T1000 (cell line): Measurements from ENCODE around the gene S100A5.

Source experiments
- DNase-seq: peaks from one replicate; lab custom pipeline; 2025; ENCODE audit warnings: mixed read lengths; lab: John Stamatoyannopoulos, UW

S100A5 gene

GRCh38 chr1:153507926-153508583 is 32.7 kb downstream of the S100A5 start:
- DNase-seq = no peak

DNA sequence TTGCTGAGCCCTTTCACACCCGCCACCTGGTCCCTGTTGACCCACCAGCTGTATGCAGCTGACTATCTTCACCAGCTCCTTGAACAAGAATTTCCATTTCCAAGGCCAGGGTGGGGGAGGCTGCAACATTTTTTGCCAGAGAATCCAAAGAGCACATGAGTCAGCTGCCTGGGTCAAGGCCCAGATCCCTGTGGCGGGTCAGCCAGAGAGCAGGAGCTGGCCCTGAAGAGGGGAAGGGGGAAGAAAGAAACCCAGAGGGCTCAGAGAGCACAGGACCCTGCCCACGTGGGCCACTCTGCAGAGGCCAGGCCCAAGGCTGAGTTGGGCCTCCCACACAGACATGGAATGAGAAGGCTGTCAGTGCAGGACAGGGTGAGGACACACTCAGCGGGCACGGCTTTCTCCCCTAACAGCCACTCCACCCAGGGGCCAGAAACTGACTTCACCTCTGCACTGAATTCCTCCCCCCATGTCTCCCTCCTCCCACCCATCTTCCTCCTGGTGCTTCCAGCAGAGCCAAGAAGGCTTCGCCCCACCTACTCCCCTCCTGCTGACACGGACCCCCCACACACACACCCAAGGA is 33.8 kb downstream of the S100A5 start:
- peak; percentile 51 for DNase-seq

GRCh38 chr1:153506386-153506785 is 34.3 kb downstream of the S100A5 start:
- no peak for DNase-seq

- no peak for DNase-seq
Observed at GRCh38 chr1:153505576-153505975, 35.2 kb downstream of the S100A5 start.

- no peak for DNase-seq
Observed at GRCh38 chr1:153503766-153504165, 37.0 kb downstream of the S100A5 start.

DNA sequence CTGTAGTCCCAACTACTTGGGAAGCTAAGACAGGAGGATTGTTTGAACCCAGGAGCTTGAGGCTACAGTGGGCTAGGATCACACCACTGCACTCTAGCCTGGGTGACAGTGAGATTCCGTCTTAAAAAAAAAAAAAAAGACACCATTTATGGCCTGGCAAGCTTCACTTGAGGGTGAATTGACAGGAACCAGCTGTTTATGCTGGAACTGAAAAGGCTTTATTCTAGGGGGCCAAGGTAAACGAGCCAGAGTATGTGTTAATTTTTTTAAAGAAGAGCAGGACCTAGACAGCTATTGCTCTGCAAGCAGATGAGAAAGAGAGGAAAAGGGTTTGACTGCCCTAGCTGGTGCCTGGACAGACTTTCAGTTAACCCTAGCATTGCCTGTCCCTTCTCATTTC is 42.0 kb downstream of the S100A5 start:
- no peak for DNase-seq

DNA sequence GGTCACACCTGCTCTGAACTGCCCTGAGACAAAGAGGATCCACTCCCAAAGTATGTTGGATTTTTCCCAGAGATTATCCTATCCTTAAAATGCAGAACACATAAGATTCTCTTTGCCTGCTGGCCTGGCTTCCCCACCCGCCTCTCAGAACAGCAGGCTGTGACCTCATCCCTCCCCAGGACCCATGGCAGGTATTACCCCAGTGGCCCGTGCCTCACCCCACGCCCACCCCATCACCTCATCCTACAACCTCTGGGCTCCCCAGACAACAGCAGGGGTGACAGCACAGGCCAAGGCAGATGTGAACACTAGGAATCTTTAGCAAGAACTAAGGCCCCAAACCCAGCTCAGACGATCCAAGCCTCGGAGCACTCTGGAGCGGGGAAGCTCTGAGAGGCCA is 45.2 kb downstream of the S100A5 start:
- no peak for DNase-seq

- peak; percentile 16 for DNase-seq
Observed at GRCh38 chr1:153494976-153495535, 45.7 kb downstream of the S100A5 start.

DNA sequence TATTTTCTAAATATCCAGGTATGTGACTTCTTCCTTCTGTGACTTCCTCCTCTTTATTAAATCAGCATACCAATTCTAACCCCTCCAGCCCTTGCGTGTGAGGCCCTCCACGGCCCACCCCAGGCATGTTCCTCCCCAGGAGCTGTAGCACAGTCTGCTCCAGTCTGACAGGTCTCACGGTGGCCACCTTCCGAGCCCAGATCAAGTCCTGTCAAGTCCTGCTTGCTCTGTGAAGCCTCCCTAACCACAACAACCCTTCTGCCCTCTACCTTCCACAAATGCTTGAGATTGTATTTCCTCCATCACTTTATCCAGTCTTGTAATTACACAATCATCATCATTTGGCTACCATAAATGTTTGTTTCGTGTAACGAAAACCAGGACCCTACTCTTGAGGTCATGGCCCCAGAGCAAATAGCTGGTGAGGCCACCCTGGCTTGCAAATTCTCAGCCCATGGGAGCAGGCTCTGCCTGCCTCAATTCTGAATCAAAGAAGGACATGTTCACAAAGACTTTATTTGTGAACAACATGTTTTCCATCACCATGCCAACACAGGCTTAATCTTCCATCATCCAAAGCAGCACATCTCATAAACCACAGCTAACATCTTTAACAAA is 47.3 kb downstream of the S100A5 start:
- DNase-seq = no peak

GRCh38 chr1:153490272-153491051 is 50.3 kb downstream of the S100A5 start:
- peak; percentile 76 for DNase-seq

DNA sequence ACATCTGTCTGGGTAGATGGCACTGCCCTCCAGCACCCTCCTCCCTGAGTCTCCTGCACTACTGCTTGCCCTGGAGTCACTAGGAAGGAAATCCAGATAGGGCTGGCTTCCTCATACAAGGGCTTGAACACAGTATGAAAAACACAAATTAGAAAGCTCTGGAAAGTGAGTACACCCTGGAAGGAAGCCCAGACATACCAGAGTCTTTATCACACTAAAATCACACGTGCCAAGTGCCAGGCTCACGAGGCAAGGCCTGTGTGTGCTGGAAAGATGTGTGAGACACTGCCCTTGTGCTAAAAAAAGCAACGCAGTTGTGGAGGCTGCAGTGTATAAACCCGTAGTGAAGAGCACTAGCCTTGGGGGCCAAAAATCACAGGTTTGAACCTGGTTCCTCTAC is 52.0 kb downstream of the S100A5 start:
- DNase-seq = no peak

DNA sequence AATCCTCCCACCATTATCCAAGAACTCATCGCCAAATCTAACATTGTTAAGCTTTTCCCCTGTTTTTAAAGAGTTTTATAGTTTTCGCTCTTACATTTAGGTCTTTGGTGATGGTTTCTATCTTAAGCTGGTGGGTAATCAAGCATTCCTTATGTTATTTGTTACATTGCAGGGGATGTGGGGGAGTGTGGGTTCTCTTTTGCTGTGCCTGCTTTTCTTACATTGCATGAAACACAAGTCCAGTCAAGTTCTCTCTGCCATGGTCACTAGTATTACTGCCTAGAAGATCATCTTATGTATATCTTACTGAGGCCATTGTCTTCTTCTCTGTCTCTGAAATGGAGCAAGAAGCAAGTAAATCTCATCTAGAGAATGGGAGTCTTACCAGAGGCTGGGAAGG is 53.0 kb downstream of the S100A5 start:
- no peak for DNase-seq
